MV-4-11 (cell line): Measurements from ENCODE around the gene TBC1D2B.
"Not testable (repeated sequence)": the region's sequence is repeated elsewhere in the genome, so short reads cannot be mapped to it uniquely, and the experiment has no call there.

Experiments
- DNase-seq: peaks from one replicate; lab custom pipeline; 2025; lab: John Stamatoyannopoulos, UW

Gene TBC1D2B

GRCh38 chr15:78002996-78003395, 74.5 kb downstream of the TBC1D2B start:
- DNase-seq = no peak

GRCh38 chr15:78001656-78002055, 75.9 kb downstream of the TBC1D2B start:
- no peak for DNase-seq

GRCh38 chr15:78000927-78001249, 76.6 kb downstream of the TBC1D2B start:
- DNase-seq = no peak

DNA sequence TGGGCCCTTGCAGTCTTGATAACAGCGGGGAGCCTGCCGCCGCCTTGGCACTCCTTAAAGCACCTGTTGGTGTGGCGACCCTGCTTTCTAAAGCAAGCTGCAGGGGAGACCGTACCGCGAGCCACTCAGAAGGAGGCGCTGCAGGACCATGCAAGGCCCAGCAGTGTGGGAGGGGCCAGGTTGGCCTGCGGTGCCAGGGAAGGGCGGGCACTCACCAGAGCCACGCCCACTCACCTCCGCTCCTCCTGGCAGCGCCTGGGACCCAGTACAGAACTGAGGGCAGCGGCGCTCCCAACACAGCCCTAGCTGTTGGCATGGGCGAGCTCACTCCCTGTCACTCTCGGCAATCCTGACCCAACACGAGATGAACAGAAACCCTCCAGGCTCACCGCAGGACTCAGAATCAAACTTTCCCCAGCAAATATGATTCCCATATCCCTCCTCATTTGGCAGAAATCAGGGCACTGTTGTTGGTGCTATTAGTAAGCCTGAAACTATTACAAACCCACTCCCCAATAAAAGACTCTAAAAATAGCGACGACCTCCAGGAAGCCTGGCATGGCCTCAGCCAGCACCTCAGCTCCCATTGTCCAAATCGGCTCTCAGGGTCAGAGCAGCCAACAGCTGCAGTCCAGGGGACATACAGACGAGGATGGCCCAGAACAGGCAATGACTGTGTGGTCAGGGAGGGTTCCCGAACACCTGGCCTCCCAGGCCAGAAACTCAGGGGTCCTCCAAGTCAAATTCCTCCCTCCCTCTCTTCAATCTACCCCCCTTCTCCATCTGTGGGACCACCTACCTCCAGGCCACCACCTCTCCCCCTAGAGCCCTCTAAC, 77.2 kb downstream of the TBC1D2B start:
- DNase-seq = peak; percentile 34

GRCh38 chr15:77999486-77999885, 78.0 kb downstream of the TBC1D2B start:
- no peak for DNase-seq

- DNase-seq = no peak
These were observed 78.9 kb downstream of the TBC1D2B start for GRCh38 chr15:77998592-77998991.

DNA sequence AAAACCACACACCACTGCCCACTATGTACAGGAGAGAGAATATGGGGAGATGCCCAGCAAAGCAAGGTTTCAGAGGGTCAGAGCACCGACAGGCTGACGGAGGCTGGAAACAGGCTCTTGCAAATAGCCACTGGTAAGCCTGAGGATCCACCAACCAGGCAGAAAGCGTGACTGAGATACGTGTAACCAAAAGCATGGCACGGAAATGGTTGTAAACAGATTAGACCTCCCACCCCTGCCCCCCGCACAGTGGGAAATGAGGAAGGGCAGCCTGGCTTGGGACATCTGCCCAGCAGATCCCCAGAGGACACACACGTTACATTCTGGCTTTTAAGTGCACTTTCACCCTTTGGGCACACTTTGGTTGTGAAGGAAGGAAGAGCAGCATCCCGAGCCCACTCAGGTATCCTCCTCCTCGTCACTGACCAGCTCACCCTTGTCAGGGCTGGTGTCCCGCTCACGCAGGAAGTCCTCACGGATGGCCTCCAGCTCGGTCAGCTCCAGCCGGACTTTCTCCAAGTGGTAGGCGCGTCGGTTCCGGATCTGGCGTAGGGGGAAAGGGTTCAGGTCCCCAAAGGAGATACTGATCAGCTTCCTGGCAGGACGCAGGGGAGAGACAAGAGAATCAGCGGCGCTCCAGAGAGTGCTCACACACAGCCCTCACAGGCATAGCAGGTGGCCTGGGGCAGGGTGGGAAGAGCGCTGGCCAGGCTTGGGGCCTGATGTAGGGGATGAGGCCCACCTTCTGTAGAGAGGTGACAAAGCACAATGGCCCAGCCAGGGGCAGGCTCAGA, 79.6 kb downstream of the TBC1D2B start:
- DNase-seq = not testable (repeated sequence)

DNA sequence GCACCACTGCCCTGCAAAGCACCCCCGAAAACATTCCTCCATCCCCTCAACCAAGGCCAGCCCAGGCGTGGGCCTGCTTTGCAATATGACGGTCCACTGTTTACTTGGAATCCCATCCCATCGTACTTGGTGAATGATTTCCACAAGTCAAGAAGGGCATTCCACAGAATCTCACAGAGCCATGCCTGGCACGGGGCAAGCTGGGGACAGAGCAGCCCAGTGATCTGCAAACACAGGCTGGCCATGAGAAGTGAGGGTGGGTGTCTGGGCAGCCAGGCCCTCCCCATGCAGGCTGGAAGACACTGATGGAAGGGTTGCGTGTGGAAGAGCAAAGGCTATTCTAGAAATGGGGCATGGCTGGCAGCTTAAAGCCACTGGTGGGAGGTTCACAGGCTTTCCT, 80.3 kb downstream of the TBC1D2B start:
- not testable (repeated sequence) for DNase-seq

DNA sequence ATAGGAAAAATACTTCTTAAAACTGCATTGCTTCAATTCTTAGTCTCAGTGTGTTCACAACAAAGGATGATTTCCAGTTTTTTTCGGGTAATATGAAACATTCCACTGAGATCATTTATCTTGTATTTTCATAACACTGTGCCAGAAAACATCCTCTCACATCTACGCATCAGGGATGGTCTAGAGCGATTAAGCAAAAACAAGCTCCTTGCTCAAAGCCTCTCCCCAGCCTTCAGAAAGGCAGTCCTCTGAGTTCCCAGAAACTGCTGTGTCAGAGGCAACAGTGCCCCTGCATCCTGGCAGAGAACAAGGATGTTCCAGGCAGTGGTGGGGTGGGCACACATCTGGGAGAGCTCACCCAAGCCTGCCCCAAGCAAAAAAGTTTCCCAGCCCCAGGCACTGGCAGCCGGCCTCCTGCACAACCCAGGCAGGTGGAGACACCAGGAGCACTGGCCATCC, 80.8 kb downstream of the TBC1D2B start:
- DNase-seq = not testable (repeated sequence)

DNA sequence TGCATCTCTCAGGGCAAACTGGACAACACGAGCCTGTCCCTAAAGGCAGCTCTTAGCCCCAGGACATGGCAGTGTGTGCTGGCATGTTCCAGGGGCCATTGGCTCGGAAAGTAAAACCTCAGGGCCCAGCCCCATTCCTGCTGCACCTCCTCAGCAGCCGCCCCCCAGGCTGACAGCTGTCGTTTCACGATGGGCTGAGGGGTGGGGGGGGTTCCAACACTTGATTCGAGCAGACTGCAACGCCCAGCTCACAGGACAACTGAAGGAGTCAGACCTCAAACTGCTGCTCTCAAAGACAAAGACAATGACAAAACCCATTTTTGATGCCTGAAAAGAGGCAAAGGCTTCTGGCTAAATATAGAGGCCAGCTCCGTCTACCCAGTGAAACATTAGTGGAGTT, 81.3 kb downstream of the TBC1D2B start:
- DNase-seq = not testable (repeated sequence)

- not testable (repeated sequence) for DNase-seq
These were observed 82.0 kb downstream of the TBC1D2B start for GRCh38 chr15:77995537-77995918.

GRCh38 chr15:77994893-77995536, 82.5 kb downstream of the TBC1D2B start:
- DNase-seq = not testable (repeated sequence)

- peak; percentile 83 for DNase-seq
These were observed 83.4 kb downstream of the TBC1D2B start for GRCh38 chr15:77993970-77994693.

DNA sequence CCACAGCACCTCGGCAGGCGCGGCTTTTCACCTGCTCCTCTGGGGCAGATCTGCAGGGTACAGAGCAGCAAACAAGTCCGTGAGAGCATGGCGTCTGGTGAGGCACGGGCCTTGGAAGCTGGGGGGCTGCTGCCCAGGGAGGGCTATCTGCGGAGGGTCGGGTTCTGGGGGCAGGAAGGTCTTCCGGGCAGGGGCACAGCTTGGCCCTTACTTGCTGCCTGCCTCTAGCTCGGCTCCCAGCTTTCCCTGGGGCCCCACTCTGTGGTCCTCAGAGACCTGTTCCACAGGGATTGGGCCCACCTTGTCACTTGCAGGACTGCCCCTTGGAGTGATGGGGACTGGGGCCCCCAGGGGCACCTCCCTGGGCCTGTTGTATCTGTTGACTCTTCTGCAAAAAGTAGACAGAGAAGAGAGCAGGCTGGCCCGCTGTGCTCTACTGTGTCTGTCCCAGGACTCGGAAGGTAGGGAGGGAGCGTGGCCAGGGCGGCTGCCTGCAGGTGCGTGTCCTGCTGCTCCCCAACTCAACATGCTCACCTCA, 84.1 kb downstream of the TBC1D2B start:
- no peak for DNase-seq

DNA sequence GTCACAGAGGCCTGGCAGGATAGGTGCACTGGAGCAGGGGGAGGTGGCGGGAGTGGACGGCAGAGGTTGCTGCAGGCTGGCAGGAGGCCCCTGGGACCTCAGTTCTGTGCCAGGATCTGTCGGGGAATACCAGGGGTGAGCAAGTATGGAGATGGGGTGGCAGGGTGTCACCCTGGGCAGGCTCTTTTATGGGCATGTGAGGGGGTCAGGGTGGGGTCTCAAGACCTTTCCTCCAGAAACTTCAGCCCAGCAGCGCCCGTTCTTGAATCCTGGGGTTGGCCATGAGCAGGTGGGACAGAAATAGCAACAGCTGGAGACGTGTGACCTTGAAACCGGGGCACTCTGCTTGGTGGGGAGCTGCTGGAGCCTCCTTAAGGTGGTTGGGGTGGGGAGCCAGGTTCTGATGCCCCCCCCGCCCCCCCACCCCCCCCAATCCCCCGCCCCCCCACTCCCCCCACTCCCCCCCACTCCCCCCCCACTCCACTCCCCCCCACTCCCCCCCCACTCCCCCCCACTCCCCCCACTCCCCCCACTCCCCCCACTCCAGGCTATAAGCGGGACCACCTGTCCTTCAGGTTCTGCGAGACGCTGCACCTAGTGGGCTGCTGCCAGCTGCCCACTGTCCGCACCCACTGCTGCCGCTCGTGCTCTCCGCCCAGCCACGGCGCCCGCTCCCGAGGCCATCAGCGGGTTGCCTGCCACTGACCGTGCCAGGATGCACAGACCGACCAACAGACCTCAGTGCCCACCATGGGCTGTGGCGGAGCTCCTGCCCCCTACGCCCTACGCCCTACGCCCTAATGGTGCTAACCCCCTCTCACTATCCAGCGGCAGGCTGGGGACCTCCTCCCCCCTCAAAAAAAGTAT, 84.9 kb downstream of the TBC1D2B start:
- no peak for DNase-seq

DNA sequence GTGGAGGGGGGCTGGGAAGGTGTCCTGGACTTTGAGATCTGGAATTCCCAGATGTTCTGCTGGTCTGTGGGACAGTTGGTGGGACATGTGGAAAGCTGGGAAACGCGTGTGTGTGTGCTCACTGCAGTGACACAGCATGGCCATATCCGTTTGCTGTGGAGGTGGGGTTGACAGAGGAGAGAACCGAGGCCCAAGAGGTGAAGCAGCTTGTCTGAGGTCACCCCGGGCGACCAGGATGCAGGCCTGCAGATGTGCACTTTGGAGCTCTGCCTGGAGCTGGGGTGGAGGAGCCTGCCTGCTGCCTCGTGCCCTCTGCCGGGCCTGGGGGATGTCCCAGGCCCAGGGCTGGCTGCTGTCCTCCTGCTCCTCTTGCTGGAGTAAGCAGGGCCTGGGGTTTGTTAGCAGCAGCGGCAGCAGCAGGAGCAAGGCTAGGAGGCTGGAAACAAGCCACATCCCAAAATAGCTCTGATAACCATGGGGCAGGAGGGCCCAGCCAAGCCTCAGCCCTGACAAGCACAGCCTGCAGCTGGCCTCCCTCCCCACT, 85.8 kb downstream of the TBC1D2B start:
- DNase-seq = peak; percentile 26

DNA sequence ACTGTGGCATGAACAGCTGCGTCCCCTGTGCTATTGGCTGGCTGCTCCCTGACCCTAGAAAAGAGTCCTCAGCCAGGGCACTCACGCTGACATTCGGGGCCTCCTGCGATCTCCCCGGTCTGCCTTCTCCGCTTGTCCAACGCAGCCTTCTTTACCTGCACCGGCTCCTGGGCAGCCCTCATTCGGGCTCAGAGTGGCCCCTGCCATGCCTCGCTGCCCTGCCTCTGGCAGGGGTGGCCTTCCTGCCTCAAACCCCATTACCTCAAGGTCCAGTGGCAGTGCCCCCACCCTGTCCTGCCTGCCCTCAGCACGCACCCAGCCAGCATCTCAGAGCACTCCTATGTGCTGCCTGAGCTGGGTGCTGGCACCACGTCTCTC, 86.5 kb downstream of the TBC1D2B start:
- no peak for DNase-seq

- no peak for DNase-seq
These were observed 88.0 kb downstream of the TBC1D2B start for GRCh38 chr15:77989296-77990143.
